ENCODE results near the gene ALKBH4.
"Not testable (repeated sequence)": the region's sequence is repeated elsewhere in the genome, so short reads cannot be mapped to it uniquely, and the experiment has no call there.

DNA sequence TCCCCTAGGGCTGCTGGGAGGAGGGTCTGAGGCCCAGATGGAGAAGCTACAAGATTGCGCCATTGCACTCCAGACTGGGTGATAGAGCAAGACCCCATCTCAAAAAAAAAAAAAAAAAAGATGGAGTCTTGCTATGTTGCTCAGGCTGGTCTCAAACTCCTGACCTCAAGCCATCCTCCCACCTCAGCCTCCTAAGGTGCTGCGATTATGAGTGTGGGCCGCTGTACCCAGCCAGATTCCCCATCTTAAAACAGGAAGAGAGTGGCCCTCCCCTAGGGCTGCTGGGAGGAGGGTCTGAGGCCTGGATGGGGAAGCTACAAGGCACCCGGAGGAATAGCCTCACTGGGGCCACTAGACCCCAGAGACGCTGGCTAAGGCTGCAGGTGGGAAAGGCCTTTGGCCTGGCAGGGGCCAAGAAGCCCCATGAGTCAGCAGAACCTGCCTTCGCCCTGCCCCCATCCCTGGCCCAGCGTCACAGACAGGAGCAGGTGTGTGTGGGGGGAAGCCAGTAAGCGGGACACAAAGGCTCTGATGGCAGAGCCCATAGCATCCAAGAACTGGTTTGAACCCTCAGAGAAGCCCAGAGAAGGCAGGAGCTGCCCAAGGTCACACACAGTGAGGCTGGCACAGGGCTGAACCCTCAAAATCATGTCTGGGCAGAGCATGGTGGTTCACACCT is 42.9 kb upstream of the ALKBH4 start:
- not testable (repeated sequence) for TF ChIP-seq POLR2A (IDR thresholded peaks at IDR 0.05; ENCODE audit: low read depth, low read length); POLR2AphosphoS5 (IDR thresholded peaks at IDR 0.05; ENCODE audit: low read depth, low read length); PAX5 (IDR thresholded peaks at IDR 0.05; ENCODE audit: insufficient read depth, low read length, severe bottlenecking); POU2F2 (IDR thresholded peaks at IDR 0.05; ENCODE audit: low read depth, low read length)
